Right lobe of liver (tissue), 4 donors: ENCODE data around the gene DSCAM.

Experiments
- CTCF ChIP-seq, 4 donors: fragments of 200-600 bp in 3 of 4; fragments of 450-650 bp in 1 of 4; IDR thresholded peaks; one replicate each; pipeline versions ENCODE4 v1.5.1 to v1.8.0; 2016 to 2022; ENCODE audit warnings: antibody characterized with exemption in 4 of 4, mild to moderate bottlenecking in 2 of 4
- POLR2A ChIP-seq: fragments of 450-650 bp; IDR thresholded peaks from one replicate; pipeline ENCODE4 v1.6.1; 2017; ENCODE audit warnings: antibody characterized with exemption, mild to moderate bottlenecking
- donor health status: DM: no; HTN: no; CAD: no.
- donor health status: DM: no; HTN: no; CAD: no.
- donor health status: DM: no; HTN: yes; CAD: no.

- TF ChIP-seq CTCF (IDR thresholded peaks at IDR 0.05) (no peak), POLR2A (no peak)
These were observed 797.0 kb downstream of the DSCAM start for GRCh38 chr21:40049931-40050290.
